WERI-Rb-1 (cell line): ENCODE results near the gene RBM26.

Experiments
- DNase-seq: peaks from one replicate; pipeline ENCODE4 v3.0.0-alpha.2; 2020
- H3K27ac ChIP-seq: fragments of 250-450 bp; sonication (Bioruptor Pico); 2 replicates; pipeline ENCODE4 v1.5.1; 2020; ENCODE audit warnings: mild to moderate bottlenecking, moderate library complexity
- H3K27me3 ChIP-seq: fragments of 250-450 bp; sonication (Bioruptor Pico); 2 replicates; pipeline ENCODE4 v1.5.1; 2021; ENCODE audit warnings: mild to moderate bottlenecking, low read depth, moderate library complexity; ENCODE audit not compliant: insufficient read depth, severe bottlenecking
- H3K36me3 ChIP-seq: fragments of 250-450 bp; sonication (Bioruptor Pico); 2 replicates; pipeline ENCODE4 v1.5.1; 2020; ENCODE audit warnings: mild to moderate bottlenecking, moderate library complexity
- H3K4me3 ChIP-seq: 2 replicates; pipeline ENCODE4 v1.5.1; 2011; ENCODE audit warnings: low read depth, mild to moderate bottlenecking, control low read depth, low read length
- H3K9me3 ChIP-seq: fragments of 250-450 bp; sonication (Bioruptor Pico); 2 replicates; pipeline ENCODE4 v1.5.1; 2021; ENCODE audit warnings: mild to moderate bottlenecking, moderate library complexity; ENCODE audit not compliant: severe bottlenecking
- TF ChIP-seq, protein P1 (sequence below): IDR thresholded peaks from 2 replicates; pipeline ENCODE4 v1.5.1; 2011; ENCODE audit warnings: low read depth, mild to moderate bottlenecking, control low read depth, inconsistent platforms, low read length

RBM26 gene

DNA sequence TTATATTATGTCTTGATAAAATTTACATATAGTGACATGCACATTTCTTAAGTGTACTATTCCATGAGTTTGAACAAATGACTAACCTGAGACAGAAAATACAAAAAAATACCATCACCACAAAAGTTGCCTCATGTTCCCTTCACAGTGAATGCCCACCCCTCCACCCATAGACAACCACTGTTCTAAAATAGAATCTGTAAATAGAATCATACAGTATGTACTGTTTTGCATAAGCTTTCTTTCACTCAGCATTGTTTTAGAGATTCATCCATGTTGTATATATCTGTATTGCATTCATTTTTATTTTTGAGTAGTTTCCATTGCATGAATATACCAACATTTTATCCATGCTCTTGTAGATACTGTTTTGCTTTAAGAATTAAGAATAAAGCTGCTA lies 23.3 kb upstream of the RBM26 start:
- Histone ChIP-seq H3K9me3 (no peaks in the 10 kb centered on the region), H3K36me3 (no peaks in the 10 kb centered on the region), H3K4me3 (no peak overlapping the region), H3K27me3 (no peaks in the 10 kb centered on the region), H3K27ac (no peak overlapping the region)
- DNase-seq = no peak
- TF ChIP-seq, protein P1, sequence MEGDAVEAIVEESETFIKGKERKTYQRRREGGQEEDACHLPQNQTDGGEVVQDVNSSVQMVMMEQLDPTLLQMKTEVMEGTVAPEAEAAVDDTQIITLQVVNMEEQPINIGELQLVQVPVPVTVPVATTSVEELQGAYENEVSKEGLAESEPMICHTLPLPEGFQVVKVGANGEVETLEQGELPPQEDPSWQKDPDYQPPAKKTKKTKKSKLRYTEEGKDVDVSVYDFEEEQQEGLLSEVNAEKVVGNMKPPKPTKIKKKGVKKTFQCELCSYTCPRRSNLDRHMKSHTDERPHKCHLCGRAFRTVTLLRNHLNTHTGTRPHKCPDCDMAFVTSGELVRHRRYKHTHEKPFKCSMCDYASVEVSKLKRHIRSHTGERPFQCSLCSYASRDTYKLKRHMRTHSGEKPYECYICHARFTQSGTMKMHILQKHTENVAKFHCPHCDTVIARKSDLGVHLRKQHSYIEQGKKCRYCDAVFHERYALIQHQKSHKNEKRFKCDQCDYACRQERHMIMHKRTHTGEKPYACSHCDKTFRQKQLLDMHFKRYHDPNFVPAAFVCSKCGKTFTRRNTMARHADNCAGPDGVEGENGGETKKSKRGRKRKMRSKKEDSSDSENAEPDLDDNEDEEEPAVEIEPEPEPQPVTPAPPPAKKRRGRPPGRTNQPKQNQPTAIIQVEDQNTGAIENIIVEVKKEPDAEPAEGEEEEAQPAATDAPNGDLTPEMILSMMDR = no peak

DNA sequence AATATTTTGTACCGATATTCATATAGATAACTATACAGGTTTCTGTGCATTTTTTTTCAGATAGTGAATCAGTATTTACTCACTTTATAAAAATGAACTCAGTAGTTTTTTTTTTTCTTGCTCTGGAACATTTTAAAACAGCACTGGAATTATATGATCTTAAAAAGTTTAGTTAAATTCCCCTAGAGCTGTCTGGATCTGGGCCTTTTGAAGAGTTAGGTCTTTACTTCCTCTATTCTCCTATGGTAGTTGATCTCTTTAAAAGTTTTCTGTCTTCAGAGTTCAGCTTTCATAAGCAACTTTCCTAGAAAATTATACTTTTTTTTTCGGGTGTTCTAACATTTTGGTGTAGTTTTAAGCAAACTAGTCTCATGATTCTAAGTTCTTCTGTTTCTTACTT lies 21.8 kb upstream of the RBM26 start:
- DNase-seq = no peak
- Histone ChIP-seq H3K36me3 (no peaks in the 10 kb centered on the region), H3K27ac (no peak overlapping the region), H3K27me3 (no peaks in the 10 kb centered on the region), H3K4me3 (no peak overlapping the region), H3K9me3 (no peaks in the 10 kb centered on the region)
- TF ChIP-seq, protein P1 = no peak

DNA sequence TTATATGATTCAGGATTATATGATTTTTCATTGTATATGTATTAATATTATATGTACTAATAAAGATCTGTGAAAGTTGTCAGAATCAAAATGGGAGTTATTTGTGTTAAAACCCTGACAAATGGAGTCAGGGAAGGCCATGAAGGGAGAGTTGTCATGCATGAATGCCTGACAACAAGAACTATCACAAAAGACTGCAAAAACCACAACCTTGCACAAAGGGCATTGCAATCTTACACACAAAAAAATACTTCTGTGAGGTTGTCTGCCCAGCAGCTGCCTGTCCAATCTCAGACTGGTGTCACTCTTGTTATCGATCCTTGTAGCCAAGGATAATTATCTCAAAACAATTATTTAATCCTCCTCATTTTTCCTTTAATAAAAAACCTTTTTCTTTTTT lies 21.2 kb upstream of the RBM26 start:
- Histone ChIP-seq H3K27ac (no peak overlapping the region), H3K4me3 (no peak overlapping the region), H3K27me3 (no peaks in the 10 kb centered on the region), H3K36me3 (no peaks in the 10 kb centered on the region), H3K9me3 (no peaks in the 10 kb centered on the region)
- TF ChIP-seq, protein P1 = no peak
- no peak for DNase-seq

DNA sequence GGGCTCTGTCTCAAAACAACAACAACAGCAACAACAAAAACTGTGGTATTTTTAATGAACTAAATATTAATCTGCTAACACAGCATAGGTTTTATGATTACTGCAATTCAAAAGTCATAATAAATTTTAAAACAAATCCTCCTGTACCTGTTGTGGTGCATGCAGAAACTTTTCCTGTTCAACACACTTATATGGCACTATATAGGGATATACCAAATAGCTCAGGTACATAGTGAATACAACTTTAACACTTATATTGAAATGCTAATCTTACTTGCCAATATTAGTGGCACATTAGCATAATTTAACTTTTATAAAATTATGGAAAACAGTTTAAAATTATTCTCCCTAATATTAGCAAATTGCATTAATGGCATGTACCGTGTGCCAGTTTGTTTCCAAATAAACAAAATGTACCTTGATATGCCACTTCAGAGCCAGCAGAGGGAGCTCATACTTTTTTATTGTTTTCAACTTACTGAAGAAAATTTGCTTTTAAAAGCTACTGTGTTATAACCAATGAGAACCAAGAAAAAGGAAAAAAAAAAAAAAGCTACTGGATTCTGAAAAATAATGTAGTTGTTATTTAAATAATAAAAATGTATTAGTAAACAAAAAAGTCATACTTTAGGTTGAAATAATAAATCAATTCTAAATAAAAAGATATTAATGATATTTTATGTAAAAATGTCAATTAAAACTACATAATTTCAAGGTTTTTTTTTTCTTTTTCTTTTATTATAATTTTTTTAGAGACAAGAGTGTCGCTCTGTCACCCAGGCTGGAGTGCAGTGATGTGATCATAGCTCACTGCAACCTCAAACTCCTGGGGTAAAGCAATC lies 18.0 kb upstream of the RBM26 start:
- TF ChIP-seq, protein P1 = peak; percentile 7; the same call in 1 of the 2 replicates
- Histone ChIP-seq H3K9me3 (no peaks in the 10 kb centered on the region), H3K27me3 (no peaks in the 10 kb centered on the region), H3K4me3 (no peak overlapping the region), H3K27ac (no peak overlapping the region), H3K36me3 (no peaks in the 10 kb centered on the region)
- DNase-seq = no peak

DNA sequence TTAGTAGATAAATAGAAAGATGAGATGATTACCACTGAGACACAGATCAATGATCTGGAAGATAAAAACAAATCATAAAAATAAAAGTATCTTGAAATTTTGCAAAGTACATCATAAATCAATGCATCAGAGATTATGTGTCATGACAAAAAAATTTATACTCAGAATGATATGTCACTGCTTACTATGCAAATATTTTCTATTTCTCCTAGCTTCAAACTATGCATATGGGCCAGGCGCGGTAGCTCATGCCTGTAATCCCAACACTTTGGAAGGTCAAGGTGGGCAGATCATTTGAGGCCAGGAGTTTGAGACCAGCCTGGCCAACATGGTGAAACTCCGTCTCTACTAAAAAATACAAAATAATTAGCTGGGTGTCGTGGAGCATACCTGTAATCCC lies 17.3 kb upstream of the RBM26 start:
- H3K27me3 ChIP-seq = no peaks in the 10 kb centered on the region
- no peak for DNase-seq
- H3K27ac ChIP-seq = no peak overlapping the region
- no peaks in the 10 kb centered on the region for H3K36me3 ChIP-seq
- no peak overlapping the region for H3K4me3 ChIP-seq
- no peaks in the 10 kb centered on the region for H3K9me3 ChIP-seq
- TF ChIP-seq, protein P1 = no peak

DNA sequence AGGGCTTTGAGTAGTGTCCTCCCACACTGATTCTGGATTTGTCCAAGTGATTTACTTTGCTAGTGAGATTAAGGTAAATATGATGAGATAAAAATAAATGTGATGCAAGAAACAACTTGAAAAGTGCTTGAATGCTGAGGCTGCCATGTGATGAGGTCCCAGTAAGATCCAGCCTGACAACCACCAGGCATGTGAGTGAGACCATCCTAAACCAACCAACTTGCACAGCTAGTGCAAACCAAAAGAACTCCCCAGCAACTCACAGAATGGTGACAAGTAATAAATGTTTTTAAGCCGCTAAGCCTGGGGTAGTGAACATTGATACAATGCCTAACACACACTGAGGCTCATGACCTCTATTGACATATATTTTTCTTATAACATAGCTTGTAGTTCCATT lies 13.3 kb upstream of the RBM26 start:
- Histone ChIP-seq H3K36me3 (no peaks in the 10 kb centered on the region), H3K27ac (no peak overlapping the region), H3K27me3 (no peaks in the 10 kb centered on the region), H3K9me3 (no peaks in the 10 kb centered on the region), H3K4me3 (no peak overlapping the region)
- no peak for DNase-seq
- TF ChIP-seq, protein P1 = no peak
